ENCODE measurements around the gene HSPA12B. TPM values are rescaled to one million over a fixed set of nuclear protein-coding genes. Genes with fewer than 3 reads are reported as not detected.

Gene HSPA12B
- polyA plus RNA-seq, 1 donor from 2014 or later = not detected

GRCh38 chr20:3781153-3781910 is 48.8 kb downstream of the HSPA12B start, which contains the start of gene SPEF1:
SPEF1 (minus strand) TSS chr20:3781448; CDS start chr20:3781287, 161 bp downstream.
- TF ChIP-seq EP300 (conservative IDR thresholded peaks at IDR 0.05; ENCODE audit: poor library complexity, severe bottlenecking) = no peak
- peak; percentile 51 for TF ChIP-seq CTCF (IDR thresholded peaks at IDR 0.05; ENCODE audit: poor library complexity, severe bottlenecking)
- no peak for TF ChIP-seq TAF1 (IDR thresholded peaks at IDR 0.05; ENCODE audit: low read depth)
- TF ChIP-seq POLR2AphosphoS5 (IDR thresholded peaks at IDR 0.05) = no peak
- peak; percentile 97 for TF ChIP-seq MXI1 (conservative IDR thresholded peaks at IDR 0.05; ENCODE audit: poor library complexity, severe bottlenecking)
- peak; percentile 60 for TF ChIP-seq SMC3 (conservative IDR thresholded peaks at IDR 0.05; ENCODE audit: poor library complexity)
- no peak for TF ChIP-seq REST (IDR thresholded peaks at IDR 0.05; ENCODE audit: borderline replicate concordance)
- no peak for TF ChIP-seq EZH2 (IDR thresholded peaks at IDR 0.05; ENCODE audit: borderline replicate concordance, insufficient read depth, low read length, poor library complexity, severe bottlenecking)
- TF ChIP-seq RAD21 (conservative IDR thresholded peaks at IDR 0.05) = peak; percentile 35
- peak within 1 kb of the TSS; percentile 67 for H3K4me3 ChIP-seq (ENCODE audit: low read length)
- peaks cover 10% of the 10 kb centered on the region for H3K79me2 ChIP-seq (replicated peaks; ENCODE audit: insufficient read depth, low read length)
- H3K9me3 ChIP-seq (ENCODE audit: low read length) = no peaks in the 10 kb centered on the region
- H3K4me2 ChIP-seq (ENCODE audit: low read length) = peak within 1 kb of the TSS; percentile 67
- no peak within 1 kb of the TSS for H2AFZ ChIP-seq (ENCODE audit: low read depth, low read length)
- peak within 1 kb of the TSS; percentile 0 for H3K27ac ChIP-seq (ENCODE audit: low read length)
- no peaks in the 10 kb centered on the region for H3K9me2 ChIP-seq (ENCODE audit: insufficient read depth, low read length)
- H3K9ac ChIP-seq (ENCODE audit: low read length) = no peak within 1 kb of the TSS
- H3K27me3 ChIP-seq (ENCODE audit: insufficient read depth, low read depth, low read length) = peaks cover 28% of the 10 kb centered on the region
- no peaks in the 10 kb centered on the region for H4K20me1 ChIP-seq (ENCODE audit: insufficient read depth)
- no peaks in the 10 kb centered on the region for H3K36me3 ChIP-seq (ENCODE audit: insufficient read depth, low read length)
- no peaks in the 10 kb centered on the region for H3F3A ChIP-seq (ENCODE audit: insufficient read depth, low read length, poor library complexity, severe bottlenecking)

GRCh38 chr20:3782597-3782996 is 50.1 kb downstream of the HSPA12B start:
- H3K9ac ChIP-seq (ENCODE audit: low read length) = no peak overlapping the region
- H3K36me3 ChIP-seq (ENCODE audit: insufficient read depth, low read length) = no peaks in the 10 kb centered on the region
- no peak overlapping the region for H2AFZ ChIP-seq (ENCODE audit: low read depth, low read length)
- no peak overlapping the region for H3K4me2 ChIP-seq (ENCODE audit: low read length)
- H3K27ac ChIP-seq (ENCODE audit: low read length) = no peak overlapping the region
- TF ChIP-seq POLR2AphosphoS5 (IDR thresholded peaks at IDR 0.05) (no peak), RAD21 (conservative IDR thresholded peaks at IDR 0.05) (no peak), REST (IDR thresholded peaks at IDR 0.05; ENCODE audit: borderline replicate concordance) (no peak), EZH2 (IDR thresholded peaks at IDR 0.05; ENCODE audit: borderline replicate concordance, insufficient read depth, low read length, poor library complexity, severe bottlenecking) (no peak), TAF1 (IDR thresholded peaks at IDR 0.05; ENCODE audit: low read depth) (no peak), SMC3 (conservative IDR thresholded peaks at IDR 0.05; ENCODE audit: poor library complexity) (no peak), EP300 (conservative IDR thresholded peaks at IDR 0.05; ENCODE audit: poor library complexity, severe bottlenecking) (no peak), MXI1 (conservative IDR thresholded peaks at IDR 0.05; ENCODE audit: poor library complexity, severe bottlenecking) (no peak), CTCF (IDR thresholded peaks at IDR 0.05; ENCODE audit: poor library complexity, severe bottlenecking) (no peak)
- no peaks in the 10 kb centered on the region for H3K9me2 ChIP-seq (ENCODE audit: insufficient read depth, low read length)
- peaks cover 16% of the 10 kb centered on the region for H3K27me3 ChIP-seq (ENCODE audit: insufficient read depth, low read depth, low read length)
- no peaks in the 10 kb centered on the region for H3F3A ChIP-seq (ENCODE audit: insufficient read depth, low read length, poor library complexity, severe bottlenecking)
- peaks cover 10% of the 10 kb centered on the region for H3K79me2 ChIP-seq (replicated peaks; ENCODE audit: insufficient read depth, low read length)
- no peaks in the 10 kb centered on the region for H3K9me3 ChIP-seq (ENCODE audit: low read length)
- no peaks in the 10 kb centered on the region for H4K20me1 ChIP-seq (ENCODE audit: insufficient read depth)
- H3K4me3 ChIP-seq (ENCODE audit: low read length) = no peak overlapping the region
